ENCODE data around the gene RNF224. TPM values are rescaled to one million over a fixed set of nuclear protein-coding genes. Genes with fewer than 3 reads are reported as not detected.

RNF224 gene
- total and polyA plus RNA-seq, 2 of the 13 experiments (the other 11 are each of a cell fraction or from before 2014, with no cell fraction given) = 0.09 TPM; not detected in 1

- ChIA-PET POLR2A (interaction anchor here (0.9 to 1.4 kb wide), 5 partner anchors 14 to 68 kb away, joined by 3 to 4 read pairs (median 3); partner anchors contain the start of gene RNF224), CTCF (ENCODE audit: low intra/inter-chr PET ratio, low total read pairs) (no interaction called here)
- intact Hi-C loops (cut with micrococcal nuclease; ENCODE audit: unreplicated experiment) = no loop called here
- DNase-seq (ENCODE audit: low spot score) (no peak), FAIRE-seq (no peak), ATAC-seq (no peak; the same call in 1 of the 3 replicates)
- WGBS (ENCODE audit: low lambda C conversion rate) = 30% methylated on average over 7 of the region's 21 CpGs
- Histone ChIP-seq H3K36me3 (replicated peaks in 1 of 2; ENCODE audit: control insufficient read depth in 1 of 2, insufficient read depth in 2 of 2, low read length in 2 of 2) (peaks cover 6 to 11% of the 10 kb centered on the region in 2 experiments; a peak in 2 of 5 replicates), H3K4me2 (ENCODE audit: low read depth, low read length) (peak overlapping the region; percentile 90), H4K20me1 (ENCODE audit: insufficient read depth, low read length) (no peaks in the 10 kb centered on the region; the same call in 1 of the 2 replicates), H3K9ac (ENCODE audit: insufficient read depth, low read depth, low read length) (peak overlapping the region; percentile 3; the same call in 1 of the 2 replicates), H3K79me2 (ENCODE audit: insufficient read depth, low read length) (peaks cover 48% of the 10 kb centered on the region), H3K4me3 (replicated peaks in 1 of 3; ENCODE audit: insufficient read depth in 1 of 3, low read depth in 2 of 3, low read length in 3 of 3) (peak overlapping the region in 1 of 3 experiments; percentile 57; a peak in 3 of 6 replicates), H3K27me3 (ENCODE audit: control insufficient read depth in 1 of 2, insufficient read depth in 2 of 2, low read length in 2 of 2) (no peaks in the 10 kb centered on the region), H3K9me3 (ENCODE audit: low read length) (no peaks in the 10 kb centered on the region), H3K4me1 (ENCODE audit: insufficient read depth, low read length) (peaks cover 46% of the 10 kb centered on the region), H2AFZ (ENCODE audit: low read length) (no peak overlapping the region), H3K27ac (ENCODE audit: extremely low read length, insufficient read depth, low read length) (peak overlapping the region; percentile 17)
- in situ Hi-C loops (cut with HindIII; ENCODE audit: extremely low pct_ligation_motif_present, low pct_unique_long_range_greater_than_20kb) = no loop called here
- BruUV-seq (replicated peaks) = no TSS peak
- TF ChIP-seq THAP8 (CRISPR knock-in tag; IDR thresholded peaks at IDR 0.05; ENCODE audit: borderline replicate concordance) (no peak), MTA1 (CRISPR knock-in tag; IDR thresholded peaks at IDR 0.05; ENCODE audit: borderline replicate concordance) (0 out of 2 replicates have a peak, but pooled peaks have one; percentile 37), ZHX2 (IDR thresholded peaks at IDR 0.05; ENCODE audit: low read depth) (no peak), ZHX2 (CRISPR knock-in tag; IDR thresholded peaks at IDR 0.05; ENCODE audit: borderline replicate concordance) (no peak), RCOR2 (CRISPR knock-in tag; IDR thresholded peaks at IDR 0.05) (peak; percentile 27; the same call in 1 of the 2 replicates), ZNF644 (CRISPR knock-in tag; IDR thresholded peaks at IDR 0.05; ENCODE audit: low read depth) (no peak), PHB2 (IDR thresholded peaks at IDR 0.05; ENCODE audit: partially characterized antibody) (no peak), SRF (IDR thresholded peaks at IDR 0.05; ENCODE audit: low read depth, low read length) (no peak), HES4 (CRISPR knock-in tag; IDR thresholded peaks at IDR 0.05; ENCODE audit: borderline replicate concordance) (no peak), THAP7 (CRISPR knock-in tag; IDR thresholded peaks at IDR 0.05) (no peak), MIER3 (CRISPR knock-in tag; IDR thresholded peaks at IDR 0.05; ENCODE audit: borderline replicate concordance) (no peak), ZNF776 (CRISPR knock-in tag; IDR thresholded peaks at IDR 0.05) (no peak), NFYB (CRISPR knock-in tag; IDR thresholded peaks at IDR 0.05) (no peak), ZNF768 (CRISPR knock-in tag; IDR thresholded peaks at IDR 0.05) (peak; percentile 99), ZNF430 (CRISPR knock-in tag; IDR thresholded peaks at IDR 0.05) (no peak), GABPA (IDR thresholded peaks at IDR 0.05; ENCODE audit: low read depth, low read length) (no peak), GABPA (CRISPR knock-in tag; IDR thresholded peaks at IDR 0.05; ENCODE audit: low read depth) (0 out of 2 replicates have a peak, but pooled peaks have one; percentile 24), DPF2 (CRISPR knock-in tag; IDR thresholded peaks at IDR 0.05; ENCODE audit: borderline replicate concordance, low read depth) (no peak), ZMYM2 (CRISPR knock-in tag; IDR thresholded peaks at IDR 0.05) (no peak)
These were observed 31.6 kb upstream of the RNF224 start for GRCh38 chr9:137195525-137196220.
